OCI-LY7 (cell line): ENCODE measurements around the gene SNX20. TPM values are rescaled to one million over a fixed set of nuclear protein-coding genes. Genes with fewer than 3 reads are reported as not detected.

ENCODE experiments used
- BruUV-seq: library from RNA; stranded (reverse); fragments of 400-500 nt; replicated peaks from 2 replicates; lab custom pipeline; 2021; lab: Mats Ljungman, UMichigan
- CTCF ChIA-PET: fragments of 300-600 bp; sonication (Branson Sonifier 250); formaldehyde crosslinking; loops from one replicate; lab custom pipeline; 2022; ENCODE audit warnings: antibody characterized with exemption; ENCODE audit not compliant: unreplicated experiment; lab: Charles Lee
- POLR2A ChIA-PET: fragments of 300-600 bp; sonication (Branson Sonifier 250); formaldehyde crosslinking; loops from one replicate; lab custom pipeline; 2022; ENCODE audit warnings: antibody characterized with exemption; lab: Charles Lee
- DNase-seq: peaks from one replicate; pipeline ENCODE4 v3.0.0-alpha.2; 2015; ENCODE audit warnings: low spot score
- H2AFZ ChIP-seq: fragments of 200-600 bp; sonication (generic), shearing (Covaris generic); 2 replicates; pipeline ENCODE4 v1.6.1; 2014; ENCODE audit warnings: mild to moderate bottlenecking, antibody characterized with exemption, low read length, moderate library complexity
- H3K27ac ChIP-seq: fragments of 200-600 bp; sonication (generic); 2 replicates; pipeline ENCODE4 v1.5.1; 2014; ENCODE audit warnings: mixed run types, low read depth, mild to moderate bottlenecking, moderate library complexity, low read length, inconsistent platforms; ENCODE audit not compliant: poor library complexity, severe bottlenecking
- H3K36me3 ChIP-seq: fragments of 200-600 bp; sonication (generic); 2 replicates; pipeline ENCODE4 v1.6.1; 2014; ENCODE audit warnings: mild to moderate bottlenecking, antibody characterized with exemption, low read length, moderate library complexity, mixed read lengths; ENCODE audit not compliant: insufficient read depth
- H3K4me1 ChIP-seq: fragments of 200-600 bp; sonication (generic); 2 replicates; pipeline ENCODE4 v1.5.1; 2014; ENCODE audit warnings: mild to moderate bottlenecking, low read length; ENCODE audit not compliant: insufficient read depth, poor library complexity, severe bottlenecking
- H3K4me2 ChIP-seq: fragments of 200-600 bp; sonication (generic); 2 replicates; pipeline ENCODE4 v1.6.1; 2014; ENCODE audit warnings: mild to moderate bottlenecking, low read length
- H3K4me3 ChIP-seq: fragments of 200-600 bp; sonication (generic); 2 replicates; pipeline ENCODE4 v1.5.1; 2014; ENCODE audit warnings: mild to moderate bottlenecking, low read depth, low read length; ENCODE audit not compliant: poor library complexity, severe bottlenecking
- H3K79me2 ChIP-seq: fragments of 200-600 bp; sonication (generic); 2 replicates; pipeline ENCODE4 v1.6.1; 2016; ENCODE audit warnings: low read depth, mild to moderate bottlenecking, low read length, moderate library complexity, mixed read lengths; ENCODE audit not compliant: insufficient read depth
- H3K9me2 ChIP-seq: fragments of 200-600 bp; sonication (generic); 2 replicates; pipeline ENCODE4 v1.6.1; 2016; ENCODE audit warnings: mild to moderate bottlenecking, low read length, mixed read lengths; ENCODE audit not compliant: insufficient read depth
- H3K9me3 ChIP-seq: fragments of 200-600 bp; sonication (generic); 2 replicates; pipeline ENCODE4 v1.6.1; 2014; ENCODE audit warnings: mild to moderate bottlenecking, mixed run types, low read length, mixed read lengths
- H4K20me1 ChIP-seq: fragments of 200-600 bp; sonication (generic); 2 replicates; pipeline ENCODE4 v1.6.1; 2014; ENCODE audit warnings: mild to moderate bottlenecking, antibody characterized with exemption, low read length, moderate library complexity, mixed read lengths; ENCODE audit not compliant: insufficient read depth
- CTCF ChIP-seq: fragments of 200-600 bp; sonication (generic); conservative IDR thresholded peaks from 2 replicates; pipeline ENCODE4 v1.5.1; 2014; ENCODE audit warnings: mild to moderate bottlenecking, antibody characterized with exemption, low read length, moderate library complexity, mixed read lengths
- EZH2phosphoT487 ChIP-seq: fragments of 200-600 bp; sonication (generic); IDR thresholded peaks from 2 replicates; pipeline ENCODE4 v1.6.1; 2018; ENCODE audit warnings: low read depth, borderline replicate concordance, mild to moderate bottlenecking, mixed run types, antibody characterized with exemption, low read length, moderate library complexity, mixed read lengths
- intact Hi-C: fragments of 100-400 bp; cut with micrococcal nuclease; formaldehyde crosslinking; loops from one replicate; pipeline ENCODE4 v1.10.0; 2022; ENCODE audit not compliant: unreplicated experiment
- total RNA-seq, 2 experiments: library from RNA; depleted of rRNA in 1 of 2; stranded (reverse); fragments of >200 nt in 1 of 2; shearing (Covaris generic) in 1 of 2; gene quantifications; 2 replicates each; pipeline ENCODE4 v1.2.3, GENCODE V29; 2014 to 2022

The SNX20 gene
- total RNA-seq, 2 experiments from 2014 or later: 1.3 to 5.8 TPM

- no peaks in the 10 kb centered on the region for H3K4me1 ChIP-seq
- no peaks in the 10 kb centered on the region for H3K9me3 ChIP-seq
- no peak overlapping the region for H3K4me3 ChIP-seq
- CTCF ChIA-PET: no interaction called here
- H2AFZ ChIP-seq: no peak overlapping the region
- no peaks in the 10 kb centered on the region for H4K20me1 ChIP-seq
- H3K36me3 ChIP-seq: no peaks in the 10 kb centered on the region
- no TSS peak for BruUV-seq
- no peak overlapping the region for H3K4me2 ChIP-seq
- POLR2A ChIA-PET: no interaction called here
- H3K79me2 ChIP-seq: no peaks in the 10 kb centered on the region
- intact Hi-C loops: no loop called here
- no peak for DNase-seq
- TF ChIP-seq CTCF (no peak), EZH2phosphoT487 (no peak)
- no peaks in the 10 kb centered on the region for H3K9me2 ChIP-seq
- H3K27ac ChIP-seq: no peak overlapping the region
Observed at GRCh38 chr16:50622029-50622428, 59.1 kb downstream of the SNX20 start.

Other genes with a start within 250 kb of the SNX20 start
- gene NKD1, start 132.9 kb downstream of the SNX20 start, total RNA-seq (2014; rRNA removed; shearing (Covaris generic)): 0.06 TPM in 1 of 2 replicates, not detected in the other
- gene NKD1, start 132.9 kb downstream of the SNX20 start, total RNA-seq (2022): 0.04 and 0.31 TPM in 2 replicates
- not detected in 2 replicates for gene NOD2, start 12.3 kb upstream of the SNX20 start, total RNA-seq (2014; rRNA removed; shearing (Covaris generic))
- gene NOD2, start 12.3 kb upstream of the SNX20 start, total RNA-seq (2022): not detected in 2 replicates
- gene CYLD, start 60.8 kb upstream of the SNX20 start, total RNA-seq (2014; rRNA removed; shearing (Covaris generic)): 7.4 and 14.0 TPM in 2 replicates
- gene CYLD, start 60.8 kb upstream of the SNX20 start, total RNA-seq (2022): 14.9 and 21.1 TPM in 2 replicates